IMR-90 (cell line): Measurements from ENCODE around the gene FNDC11. TPM values are rescaled to one million over a fixed set of nuclear protein-coding genes. Genes with fewer than 3 reads are reported as not detected.

Experiments used
- ATAC-seq: fragments of 200-7000 bp; cut with Tn5 transposase; 2 replicates; pipeline ENCODE4 v1.9.1; 2020; ENCODE audit warnings: low read depth, mild to moderate bottlenecking, moderate library complexity
- BruUV-seq: library from RNA; stranded (reverse); fragments of 400-500 nt; replicated peaks from 2 replicates; lab custom pipeline; 2021; lab: Mats Ljungman, UMichigan
- CTCF ChIA-PET: fragments of 300-600 bp; formaldehyde crosslinking; extraction: SDS; loops from one replicate; lab custom pipeline; 2021; ENCODE audit warnings: antibody characterized with exemption; lab: Yijun Ruan, JAX
- POLR2A ChIA-PET: fragments of 300-600 bp; sonication (Branson Sonifier 250); formaldehyde crosslinking; loops from one replicate; lab custom pipeline; 2022; ENCODE audit warnings: antibody characterized with exemption; ENCODE audit not compliant: unreplicated experiment; lab: Charles Lee
- DNase-seq: peaks from one replicate; pipeline ENCODE4 v3.0.0; 2013
- H2AFZ ChIP-seq: replicated peaks from 2 replicates; pipeline ENCODE3; 2013; ENCODE audit warnings: low read length, mild to moderate bottlenecking; ENCODE audit not compliant: poor library complexity
- H2AK5ac ChIP-seq: 2 replicates; pipeline ENCODE4 v1.6.1; 2013; ENCODE audit warnings: low read depth, low read length, inconsistent platforms
- H2AK9ac ChIP-seq: replicated peaks from 2 replicates; pipeline ENCODE3; 2013; ENCODE audit warnings: mild to moderate bottlenecking, low read depth, low read length, moderate library complexity; ENCODE audit not compliant: poor library complexity
- H2BK120ac ChIP-seq: 2 replicates; pipeline ENCODE4 v1.6.1; 2013; ENCODE audit warnings: low read depth, low read length, inconsistent platforms
- H2BK15ac ChIP-seq: 3 replicates; pipeline ENCODE4 v1.6.1; 2013; ENCODE audit warnings: low read depth, low read length, inconsistent platforms
- H2BK20ac ChIP-seq: 2 replicates; pipeline ENCODE4 v1.6.1; 2013; ENCODE audit warnings: low read depth, mild to moderate bottlenecking, inconsistent platforms, low read length, moderate library complexity
- H2BK5ac ChIP-seq: 2 replicates; pipeline ENCODE4 v1.6.1; 2013; ENCODE audit warnings: mild to moderate bottlenecking, low read depth, low read length, inconsistent platforms; ENCODE audit not compliant: poor library complexity, severe bottlenecking
- H3K14ac ChIP-seq: replicated peaks from 2 replicates; pipeline ENCODE4 v1.6.1; 2013; ENCODE audit warnings: low read depth, low read length, inconsistent platforms
- H3K18ac ChIP-seq: 2 replicates; pipeline ENCODE4 v1.6.1; 2013; ENCODE audit warnings: low read depth, low read length, control low read depth
- H3K23ac ChIP-seq: 2 replicates; pipeline ENCODE4 v1.6.1; 2013; ENCODE audit warnings: low read depth, low read length, inconsistent platforms
- H3K27ac ChIP-seq: 2 replicates; pipeline ENCODE4 v1.5.1; 2013; ENCODE audit warnings: mild to moderate bottlenecking, control low read depth, low read length; ENCODE audit not compliant: insufficient read depth
- H3K27me3 ChIP-seq: 2 replicates; pipeline ENCODE4 v1.6.1; 2013; ENCODE audit warnings: low read length; ENCODE audit not compliant: control insufficient read depth, insufficient read depth
- H3K36me3 ChIP-seq: 2 replicates; pipeline ENCODE4 v1.6.1; 2013; ENCODE audit warnings: low read length, mixed read lengths; ENCODE audit not compliant: control insufficient read depth, insufficient read depth
- H3K4ac ChIP-seq: 2 replicates; pipeline ENCODE4 v1.6.1; 2013; ENCODE audit warnings: low read depth, low read length, inconsistent platforms
- H3K4me1 ChIP-seq: 2 replicates; pipeline ENCODE4 v1.6.1; 2013; ENCODE audit warnings: low read length, mixed read lengths; ENCODE audit not compliant: control insufficient read depth, insufficient read depth
- H3K4me2 ChIP-seq: 2 replicates; pipeline ENCODE4 v1.6.1; 2013; ENCODE audit warnings: low read depth, mild to moderate bottlenecking, control low read depth, low read length, moderate library complexity
- H3K4me3 ChIP-seq: 2 replicates; pipeline ENCODE4 v1.5.1; 2013; ENCODE audit warnings: low read depth, mild to moderate bottlenecking, control low read depth, low read length, moderate library complexity; ENCODE audit not compliant: insufficient read depth
- H3K56ac ChIP-seq: 2 replicates; pipeline ENCODE4 v1.6.1; 2013; ENCODE audit warnings: low read length, inconsistent platforms; ENCODE audit not compliant: insufficient read depth; ENCODE audit errors: extremely low read depth
- H3K79me1 ChIP-seq, 2 experiments: 2 replicates each; pipeline ENCODE4 v1.6.1; 2013; ENCODE audit warnings: low read length in 2 of 2, inconsistent platforms in 1 of 2, low read depth in 1 of 2
- H3K9ac ChIP-seq: 2 replicates; pipeline ENCODE4 v1.6.1; 2013; ENCODE audit warnings: low read depth, low read length, control low read depth
- H3K9me1 ChIP-seq: 2 replicates; pipeline ENCODE4 v1.6.1; 2013; ENCODE audit warnings: low read length, inconsistent platforms; ENCODE audit not compliant: insufficient read depth
- H3K9me3 ChIP-seq: 2 replicates; pipeline ENCODE4 v1.6.1; 2013; ENCODE audit warnings: low read length; ENCODE audit not compliant: control insufficient read depth, insufficient read depth
- H4K20me1 ChIP-seq: 2 replicates; pipeline ENCODE4 v1.6.1; 2013; ENCODE audit warnings: low read length, inconsistent platforms; ENCODE audit not compliant: insufficient read depth
- H4K5ac ChIP-seq: 2 replicates; pipeline ENCODE4 v1.6.1; 2013; ENCODE audit warnings: mild to moderate bottlenecking, low read depth, low read length, control low read depth
- H4K8ac ChIP-seq, 2 experiments: 2 replicates each; pipeline ENCODE4 v1.6.1; 2013; ENCODE audit warnings: low read depth in 2 of 2, low read length in 2 of 2, control low read depth in 1 of 2, inconsistent platforms in 1 of 2
- H4K91ac ChIP-seq: 2 replicates; pipeline ENCODE4 v1.6.1; 2013; ENCODE audit warnings: low read depth, low read length, inconsistent platforms; ENCODE audit not compliant: insufficient read depth
- BHLHE40 ChIP-seq: fragments of 150-350 bp; IDR thresholded peaks from 2 replicates; pipeline ENCODE4 v1.6.1; 2016; ENCODE audit warnings: mild to moderate bottlenecking, low read depth, low read length
- CEBPB ChIP-seq: IDR thresholded peaks from 2 replicates; pipeline ENCODE4 v1.6.1; 2012; ENCODE audit warnings: low read depth, low read length, improper control_type of control experiment
- CHD1 ChIP-seq: IDR thresholded peaks from 2 replicates; pipeline ENCODE4 v1.6.1; 2012; ENCODE audit warnings: low read depth, low read length, improper control_type of control experiment
- CTCF ChIP-seq: conservative IDR thresholded peaks from 2 replicates; pipeline ENCODE4 v1.5.1; 2012; ENCODE audit warnings: mild to moderate bottlenecking, low read depth, low read length, improper control_type of control experiment
- ELK1 ChIP-seq: fragments of 150-350 bp; IDR thresholded peaks from 2 replicates; pipeline ENCODE4 v1.6.1; 2016; ENCODE audit warnings: low read depth, mild to moderate bottlenecking, low read length, moderate library complexity, borderline replicate concordance
- FOS ChIP-seq: fragments of 150-350 bp; IDR thresholded peaks from 2 replicates; pipeline ENCODE4 v1.6.1; 2016; ENCODE audit warnings: low read depth, low read length
- MAFK ChIP-seq: IDR thresholded peaks from 2 replicates; pipeline ENCODE4 v1.6.1; 2012; ENCODE audit warnings: low read depth, low read length, improper control_type of control experiment
- MAZ ChIP-seq: IDR thresholded peaks from 2 replicates; pipeline ENCODE4 v1.6.1; 2012; ENCODE audit warnings: low read depth, mild to moderate bottlenecking, low read length, improper control_type of control experiment, moderate library complexity, borderline replicate concordance
- MXI1 ChIP-seq: IDR thresholded peaks from 2 replicates; pipeline ENCODE4 v1.6.1; 2012; ENCODE audit warnings: low read depth, mild to moderate bottlenecking, low read length, moderate library complexity, borderline replicate concordance
- NFE2L2 ChIP-seq: fragments of 150-350 bp; IDR thresholded peaks from 2 replicates; pipeline ENCODE4 v1.6.1; 2016; ENCODE audit warnings: low read depth, mild to moderate bottlenecking, low read length
- POLR2A ChIP-seq: IDR thresholded peaks from 2 replicates; pipeline ENCODE4 v1.6.1; 2012; ENCODE audit warnings: mild to moderate bottlenecking, low read depth, low read length
- RAD21 ChIP-seq: IDR thresholded peaks from 2 replicates; pipeline ENCODE4 v1.6.1; 2012; ENCODE audit warnings: low read length, improper control_type of control experiment
- RCOR1 ChIP-seq: IDR thresholded peaks from 2 replicates; pipeline ENCODE4 v1.6.1; 2012; ENCODE audit warnings: mild to moderate bottlenecking, low read length, improper control_type of control experiment; ENCODE audit not compliant: insufficient replicate concordance
- RFX5 ChIP-seq: IDR thresholded peaks from 2 replicates; pipeline ENCODE4 v1.8.0; 2012; ENCODE audit warnings: low read depth, mild to moderate bottlenecking, low read length, moderate library complexity
- USF2 ChIP-seq: fragments of 150-350 bp; IDR thresholded peaks from 2 replicates; pipeline ENCODE4 v1.6.1; 2017; ENCODE audit warnings: mild to moderate bottlenecking, antibody characterized with exemption, low read length, low read depth
- WGBS, 2 experiments: methylation state at CpG; one replicate each; pipeline versions ENCODE4 v1.1.5 to v1.1.7; 2013; ENCODE audit warnings: missing lambda C conversion rate in 2 of 2; ENCODE audit not compliant: insufficient read length in 1 of 2; ENCODE audit errors: extremely low coverage in 2 of 2; 5-methylcytosine and 5-hydroxymethylcytosine counted together
- dilution Hi-C: fragments of 300-500 bp; cut with HindIII; formaldehyde crosslinking; loops from one replicate; pipeline ENCODE4 v1.14.3; 2018; ENCODE audit warnings: low sequenced_read_pairs; ENCODE audit not compliant: unreplicated experiment
- in situ Hi-C: fragments of 300-500 bp; cut with MboI; formaldehyde crosslinking; loops from 3 replicates; pipeline ENCODE4 v1.14.3; 2019; ENCODE audit warnings: low sequenced_read_pairs, inconsistent platforms, mixed read lengths
- intact Hi-C: fragments of 100-400 bp; cut with micrococcal nuclease; formaldehyde crosslinking; loops from 2 replicates; pipeline ENCODE4 v1.10.0; 2022
- polyA plus RNA-seq, 3 experiments: library from polyadenylated mRNA; depleted of rRNA; stranded (reverse); fragments of >200 nt; gene quantifications; 2 replicates each; pipeline ENCODE4 v1.2.3, GENCODE V29; 2012; ENCODE audit warnings: low replicate concordance in 1 of 3
- total RNA-seq: library from RNA; depleted of rRNA; stranded (reverse); fragments of >200 nt; gene quantifications from 2 replicates; pipeline ENCODE4 v1.2.3, GENCODE V29; 2012

FNDC11 gene
- total and polyA plus RNA-seq, 2 of the 4 experiments (the other 2 are of a cell fraction) = 0.36 to 1.0 TPM

GRCh38 chr20:63592661-63593060 lies 38.7 kb downstream of the FNDC11 start:
- DNase-seq = no peak

More at GRCh38 chr20:63592661-63593060, 38.7 kb downstream of the FNDC11 start:
- H2AK5ac ChIP-seq = no peak overlapping the region
- H3K4me1 ChIP-seq = peaks cover 7% of the 10 kb centered on the region
- no peak overlapping the region for H2AFZ ChIP-seq
- intact Hi-C loops (no loop called here), dilution Hi-C loops (no loop called here), in situ Hi-C loops (no loop called here)
- no peak overlapping the region for H3K23ac ChIP-seq
- WGBS, 2 experiments = 100% methylated on average over 8 of the region's 13 CpGs; no CpG with 5 or more reads in 1 of the 2 experiments
- H3K9ac ChIP-seq = no peak overlapping the region
- TF ChIP-seq FOS (no peak), RAD21 (no peak), MXI1 (no peak), MAZ (no peak), CHD1 (no peak), CEBPB (no peak), USF2 (no peak), NFE2L2 (no peak), RCOR1 (no peak), MAFK (no peak), ELK1 (no peak), BHLHE40 (no peak), POLR2A (no peak), CTCF (no peak), RFX5 (no peak)
- H3K9me3 ChIP-seq = no peaks in the 10 kb centered on the region
- no peak overlapping the region for H3K18ac ChIP-seq
- no peak overlapping the region for H3K27ac ChIP-seq
- H3K27me3 ChIP-seq = no peaks in the 10 kb centered on the region
- H3K56ac ChIP-seq = no peak overlapping the region
- peaks cover 51% of the 10 kb centered on the region for H3K36me3 ChIP-seq
- H2BK15ac ChIP-seq = no peak overlapping the region
- no peak overlapping the region for H2BK120ac ChIP-seq
- ChIA-PET CTCF (no interaction called here), POLR2A (no interaction called here)
- BruUV-seq = no TSS peak
- no peak overlapping the region for H3K4me2 ChIP-seq
- H3K4ac ChIP-seq = no peak overlapping the region
- H3K14ac ChIP-seq = no peak overlapping the region
- no peaks in the 10 kb centered on the region; the same call in 1 of the 2 replicates for H4K20me1 ChIP-seq
- H2BK5ac ChIP-seq = no peak overlapping the region
- no peak overlapping the region for H4K91ac ChIP-seq
- H4K5ac ChIP-seq = no peak overlapping the region
- no peak overlapping the region for H3K4me3 ChIP-seq
- H3K9me1 ChIP-seq = peaks cover 4% of the 10 kb centered on the region; the same call in 1 of the 2 replicates
- peaks cover 0 to 11% of the 10 kb centered on the region in 2 experiments; a peak in 2 of 4 replicates for H3K79me1 ChIP-seq
- no peak for ATAC-seq
- no peak overlapping the region for H4K8ac ChIP-seq
- H2BK20ac ChIP-seq = no peak overlapping the region
- H2AK9ac ChIP-seq = no peak overlapping the region
